NCI-H345 (cell line): ENCODE measurements around the gene EXOSC5.
"Not testable (repeated sequence)": the region's sequence is repeated elsewhere in the genome, so short reads cannot be mapped to it uniquely, and the experiment has no call there.

Experiments used
- DNase-seq: peaks from one replicate; lab custom pipeline; 2025; lab: John Stamatoyannopoulos, UW

Gene EXOSC5

GRCh38 chr19:41397086-41398049, at the start of gene EXOSC5, which contains the start of gene BCKDHA:
TSS of gene EXOSC5 (minus strand) at chr19:41397359. CDS start at chr19:41397328, 31 bp downstream.
TSS of gene BCKDHA (plus strand) at chr19:41397818. CDS start at chr19:41397828, 10 bp downstream.
- peak; percentile 98 for DNase-seq

- DNase-seq: no peak
Observed at GRCh38 chr19:41445575-41445974, 48.4 kb upstream of the EXOSC5 start.

GRCh38 chr19:41443813-41444455, 46.8 kb upstream of the EXOSC5 start:
- DNase-seq: no peak

- DNase-seq: no peak
Observed at GRCh38 chr19:41442473-41443355, 45.6 kb upstream of the EXOSC5 start, which contains the start of gene ERICH4. TSS of gene ERICH4 (plus strand) at chr19:41443156. CDS start at chr19:41443170, 14 bp downstream.

GRCh38 chr19:41441321-41441945, 44.3 kb upstream of the EXOSC5 start:
- no peak for DNase-seq

- DNase-seq: peak; percentile 94
Observed at GRCh38 chr19:41439441-41440222, 42.5 kb upstream of the EXOSC5 start, which contains the start of gene DMAC2. TSS of gene DMAC2 (minus strand) at chr19:41439912. CDS start at chr19:41439899, 13 bp downstream.

- no peak for DNase-seq
Observed at GRCh38 chr19:41437944-41438574, 40.9 kb upstream of the EXOSC5 start.

- no peak for DNase-seq
Observed at GRCh38 chr19:41436674-41436951, 39.5 kb upstream of the EXOSC5 start.

GRCh38 chr19:41435936-41436673, 38.9 kb upstream of the EXOSC5 start:
- no peak for DNase-seq

GRCh38 chr19:41435376-41435775, 38.2 kb upstream of the EXOSC5 start:
- not testable (repeated sequence) for DNase-seq

GRCh38 chr19:41434450-41434849, 37.3 kb upstream of the EXOSC5 start:
- DNase-seq: no peak

- no peak for DNase-seq
Observed at GRCh38 chr19:41433171-41433570, 36.0 kb upstream of the EXOSC5 start.

- DNase-seq: no peak
Observed at GRCh38 chr19:41431426-41432386, 34.5 kb upstream of the EXOSC5 start.

GRCh38 chr19:41430922-41431321, 33.8 kb upstream of the EXOSC5 start:
- no peak for DNase-seq

- no peak for DNase-seq
Observed at GRCh38 chr19:41428481-41428859, 31.3 kb upstream of the EXOSC5 start.

GRCh38 chr19:41427647-41428480, 30.7 kb upstream of the EXOSC5 start:
- no peak for DNase-seq

GRCh38 chr19:41426952-41427646, 29.9 kb upstream of the EXOSC5 start, which contains the start of gene B3GNT8:
TSS of gene B3GNT8 (minus strand) at chr19:41427374. CDS start at chr19:41426778, 596 bp downstream.
- no peak for DNase-seq
